Thyroid gland (tissue), 4 donors: Measurements from ENCODE around the gene RPP30.

Source experiments
- CTCF ChIP-seq, 6 experiments: fragments of 200-600 bp in 3 of 6; fragments of 450-650 bp in 3 of 6; sonication (generic) in 3 of 6; IDR thresholded peaks; one replicate each; pipeline ENCODE4 v1.5.1; 2016 to 2019; ENCODE audit warnings: antibody characterized with exemption in 6 of 6, mild to moderate bottlenecking in 2 of 6, inconsistent platforms in 1 of 6, moderate library complexity in 1 of 6
- POLR2A ChIP-seq, 2 donors: fragments of 450-650 bp; IDR thresholded peaks; one replicate each; pipeline ENCODE4 v1.6.1; 2017; ENCODE audit warnings: antibody characterized with exemption in 2 of 2, mild to moderate bottlenecking in 2 of 2, moderate library complexity in 1 of 2

GRCh38 chr10:90866050-90866598, 5.7 kb upstream of the RPP30 start:
- TF ChIP-seq CTCF (IDR thresholded peaks at IDR 0.05), result no peak
- TF ChIP-seq POLR2A (IDR thresholded peaks at IDR 0.05), result no peak
